PFSK-1 (cell line): ENCODE data around the gene KCNQ5.

Experiments
- POLR2AphosphoS5 ChIP-seq: IDR thresholded peaks from 2 replicates; pipeline ENCODE4 v1.6.1; 2012; ENCODE audit warnings: low read depth, mild to moderate bottlenecking, control low read depth, low read length, moderate library complexity
- SIN3A ChIP-seq: IDR thresholded peaks from 2 replicates; pipeline ENCODE4 v1.6.1; 2012; ENCODE audit warnings: mild to moderate bottlenecking, low read length, moderate library complexity, borderline replicate concordance; ENCODE audit not compliant: insufficient read depth
- TF ChIP-seq, protein P1 (sequence below), 2 experiments: IDR thresholded peaks; 2 replicates each; pipeline versions ENCODE4 v1.6.1 to v1.8.0; 2011 to 2012; ENCODE audit warnings: low read depth in 2 of 2, low read length in 2 of 2, control low read depth in 1 of 2, inconsistent platforms in 1 of 2, mild to moderate bottlenecking in 1 of 2, moderate library complexity in 1 of 2; ENCODE audit not compliant: insufficient read depth in 1 of 2

GRCh38 chr6:72715119-72715518 is 93.3 kb downstream of the KCNQ5 start:
- no peak for TF ChIP-seq POLR2AphosphoS5
- no peak for TF ChIP-seq SIN3A
- TF ChIP-seq, protein P1, sequence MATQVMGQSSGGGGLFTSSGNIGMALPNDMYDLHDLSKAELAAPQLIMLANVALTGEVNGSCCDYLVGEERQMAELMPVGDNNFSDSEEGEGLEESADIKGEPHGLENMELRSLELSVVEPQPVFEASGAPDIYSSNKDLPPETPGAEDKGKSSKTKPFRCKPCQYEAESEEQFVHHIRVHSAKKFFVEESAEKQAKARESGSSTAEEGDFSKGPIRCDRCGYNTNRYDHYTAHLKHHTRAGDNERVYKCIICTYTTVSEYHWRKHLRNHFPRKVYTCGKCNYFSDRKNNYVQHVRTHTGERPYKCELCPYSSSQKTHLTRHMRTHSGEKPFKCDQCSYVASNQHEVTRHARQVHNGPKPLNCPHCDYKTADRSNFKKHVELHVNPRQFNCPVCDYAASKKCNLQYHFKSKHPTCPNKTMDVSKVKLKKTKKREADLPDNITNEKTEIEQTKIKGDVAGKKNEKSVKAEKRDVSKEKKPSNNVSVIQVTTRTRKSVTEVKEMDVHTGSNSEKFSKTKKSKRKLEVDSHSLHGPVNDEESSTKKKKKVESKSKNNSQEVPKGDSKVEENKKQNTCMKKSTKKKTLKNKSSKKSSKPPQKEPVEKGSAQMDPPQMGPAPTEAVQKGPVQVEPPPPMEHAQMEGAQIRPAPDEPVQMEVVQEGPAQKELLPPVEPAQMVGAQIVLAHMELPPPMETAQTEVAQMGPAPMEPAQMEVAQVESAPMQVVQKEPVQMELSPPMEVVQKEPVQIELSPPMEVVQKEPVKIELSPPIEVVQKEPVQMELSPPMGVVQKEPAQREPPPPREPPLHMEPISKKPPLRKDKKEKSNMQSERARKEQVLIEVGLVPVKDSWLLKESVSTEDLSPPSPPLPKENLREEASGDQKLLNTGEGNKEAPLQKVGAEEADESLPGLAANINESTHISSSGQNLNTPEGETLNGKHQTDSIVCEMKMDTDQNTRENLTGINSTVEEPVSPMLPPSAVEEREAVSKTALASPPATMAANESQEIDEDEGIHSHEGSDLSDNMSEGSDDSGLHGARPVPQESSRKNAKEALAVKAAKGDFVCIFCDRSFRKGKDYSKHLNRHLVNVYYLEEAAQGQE (IDR thresholded peaks at IDR 0.05; ENCODE audit: insufficient read depth in 1 of 2, low read depth in 2 of 2, low read length in 2 of 2) = no peak
